ENCODE measurements around the gene SRGAP2B.
"Not testable (repeated sequence)": the region's sequence is repeated elsewhere in the genome, so short reads cannot be mapped to it uniquely, and the experiment has no call there.

The SRGAP2B gene

GRCh38 chr1:145001381-145001780, 93.7 kb downstream of the SRGAP2B start:
- H3K9ac ChIP-seq (ENCODE audit: low read length); H3K4me3 ChIP-seq (ENCODE audit: low read depth, low read length); H3K36me3 ChIP-seq (ENCODE audit: control insufficient read depth, insufficient read depth, low read length); H3K27ac ChIP-seq (ENCODE audit: low read depth, low read length); H3K4me1 ChIP-seq (ENCODE audit: control insufficient read depth, insufficient read depth, low read length); H3K27me3 ChIP-seq (ENCODE audit: control insufficient read depth, insufficient read depth, low read length); H3K9me3 ChIP-seq (ENCODE audit: control insufficient read depth, insufficient read depth, low read depth, low read length): not testable (repeated sequence)

- not testable (repeated sequence) for H3K36me3 ChIP-seq (ENCODE audit: control insufficient read depth, insufficient read depth, low read length); H3K9ac ChIP-seq (ENCODE audit: low read length); H3K27ac ChIP-seq (ENCODE audit: low read depth, low read length); H3K27me3 ChIP-seq (ENCODE audit: control insufficient read depth, insufficient read depth, low read length); H3K4me3 ChIP-seq (ENCODE audit: low read depth, low read length); H3K4me1 ChIP-seq (ENCODE audit: control insufficient read depth, insufficient read depth, low read length); H3K9me3 ChIP-seq (ENCODE audit: control insufficient read depth, insufficient read depth, low read depth, low read length)
Measured at GRCh38 chr1:145000743-145001326, 94.3 kb downstream of the SRGAP2B start.

- H3K27ac ChIP-seq (ENCODE audit: low read depth, low read length); H3K4me1 ChIP-seq (ENCODE audit: control insufficient read depth, insufficient read depth, low read length); H3K4me3 ChIP-seq (ENCODE audit: low read depth, low read length); H3K36me3 ChIP-seq (ENCODE audit: control insufficient read depth, insufficient read depth, low read length); H3K9me3 ChIP-seq (ENCODE audit: control insufficient read depth, insufficient read depth, low read depth, low read length); H3K27me3 ChIP-seq (ENCODE audit: control insufficient read depth, insufficient read depth, low read length); H3K9ac ChIP-seq (ENCODE audit: low read length): not testable (repeated sequence)
Measured at GRCh38 chr1:145000074-145000742, 94.9 kb downstream of the SRGAP2B start.

- H3K27ac ChIP-seq (ENCODE audit: low read depth, low read length); H3K9ac ChIP-seq (ENCODE audit: low read length); H3K4me1 ChIP-seq (ENCODE audit: control insufficient read depth, insufficient read depth, low read length); H3K4me3 ChIP-seq (ENCODE audit: low read depth, low read length); H3K27me3 ChIP-seq (ENCODE audit: control insufficient read depth, insufficient read depth, low read length); H3K9me3 ChIP-seq (ENCODE audit: control insufficient read depth, insufficient read depth, low read depth, low read length); H3K36me3 ChIP-seq (ENCODE audit: control insufficient read depth, insufficient read depth, low read length): not testable (repeated sequence)
Measured at GRCh38 chr1:144998981-144999273, 96.2 kb downstream of the SRGAP2B start.

GRCh38 chr1:144998134-144998980, 96.8 kb downstream of the SRGAP2B start:
- H3K27ac ChIP-seq (ENCODE audit: low read depth, low read length); H3K4me1 ChIP-seq (ENCODE audit: control insufficient read depth, insufficient read depth, low read length); H3K4me3 ChIP-seq (ENCODE audit: low read depth, low read length); H3K9ac ChIP-seq (ENCODE audit: low read length); H3K36me3 ChIP-seq (ENCODE audit: control insufficient read depth, insufficient read depth, low read length); H3K27me3 ChIP-seq (ENCODE audit: control insufficient read depth, insufficient read depth, low read length); H3K9me3 ChIP-seq (ENCODE audit: control insufficient read depth, insufficient read depth, low read depth, low read length): not testable (repeated sequence)

GRCh38 chr1:144995833-144996410, 99.2 kb downstream of the SRGAP2B start:
- not testable (repeated sequence) for H3K4me1 ChIP-seq (ENCODE audit: control insufficient read depth, insufficient read depth, low read length); H3K4me3 ChIP-seq (ENCODE audit: low read depth, low read length); H3K36me3 ChIP-seq (ENCODE audit: control insufficient read depth, insufficient read depth, low read length); H3K27ac ChIP-seq (ENCODE audit: low read depth, low read length); H3K27me3 ChIP-seq (ENCODE audit: control insufficient read depth, insufficient read depth, low read length); H3K9me3 ChIP-seq (ENCODE audit: control insufficient read depth, insufficient read depth, low read depth, low read length); H3K9ac ChIP-seq (ENCODE audit: low read length)

- not testable (repeated sequence) for H3K4me1 ChIP-seq (ENCODE audit: control insufficient read depth, insufficient read depth, low read length); H3K9me3 ChIP-seq (ENCODE audit: control insufficient read depth, insufficient read depth, low read depth, low read length); H3K36me3 ChIP-seq (ENCODE audit: control insufficient read depth, insufficient read depth, low read length); H3K27me3 ChIP-seq (ENCODE audit: control insufficient read depth, insufficient read depth, low read length); H3K9ac ChIP-seq (ENCODE audit: low read length); H3K4me3 ChIP-seq (ENCODE audit: low read depth, low read length); H3K27ac ChIP-seq (ENCODE audit: low read depth, low read length)
Measured at GRCh38 chr1:144992915-144993314, 102.2 kb downstream of the SRGAP2B start.

GRCh38 chr1:144990611-144991010, 104.5 kb downstream of the SRGAP2B start:
- H3K4me3 ChIP-seq (ENCODE audit: low read depth, low read length); H3K9me3 ChIP-seq (ENCODE audit: control insufficient read depth, insufficient read depth, low read depth, low read length); H3K4me1 ChIP-seq (ENCODE audit: control insufficient read depth, insufficient read depth, low read length); H3K27ac ChIP-seq (ENCODE audit: low read depth, low read length); H3K9ac ChIP-seq (ENCODE audit: low read length); H3K27me3 ChIP-seq (ENCODE audit: control insufficient read depth, insufficient read depth, low read length); H3K36me3 ChIP-seq (ENCODE audit: control insufficient read depth, insufficient read depth, low read length): not testable (repeated sequence)

- H3K9me3 ChIP-seq (ENCODE audit: control insufficient read depth, insufficient read depth, low read depth, low read length); H3K27ac ChIP-seq (ENCODE audit: low read depth, low read length); H3K9ac ChIP-seq (ENCODE audit: low read length); H3K4me1 ChIP-seq (ENCODE audit: control insufficient read depth, insufficient read depth, low read length); H3K4me3 ChIP-seq (ENCODE audit: low read depth, low read length); H3K36me3 ChIP-seq (ENCODE audit: control insufficient read depth, insufficient read depth, low read length); H3K27me3 ChIP-seq (ENCODE audit: control insufficient read depth, insufficient read depth, low read length): not testable (repeated sequence)
Measured at GRCh38 chr1:144987131-144987530, 108.0 kb downstream of the SRGAP2B start.

- H3K9ac ChIP-seq (ENCODE audit: low read length); H3K4me3 ChIP-seq (ENCODE audit: low read depth, low read length); H3K27ac ChIP-seq (ENCODE audit: low read depth, low read length); H3K27me3 ChIP-seq (ENCODE audit: control insufficient read depth, insufficient read depth, low read length); H3K9me3 ChIP-seq (ENCODE audit: control insufficient read depth, insufficient read depth, low read depth, low read length); H3K4me1 ChIP-seq (ENCODE audit: control insufficient read depth, insufficient read depth, low read length); H3K36me3 ChIP-seq (ENCODE audit: control insufficient read depth, insufficient read depth, low read length): not testable (repeated sequence)
Measured at GRCh38 chr1:144986171-144986860, 108.8 kb downstream of the SRGAP2B start.

Measured in HUES6 (cell line).